ENCODE measurements around the gene GSX2. TPM values are rescaled to one million over a fixed set of nuclear protein-coding genes. Genes with fewer than 3 reads are reported as not detected.
A peak's percentile ranks its signal among the peaks of the same experiment; 100 is the strongest.
"Not testable (repeated sequence)": the region's sequence is repeated elsewhere in the genome, so short reads cannot be mapped to it uniquely, and the experiment has no call there.

Gene GSX2
- 14.0 TPM for total RNA-seq (ENCODE audit: insufficient read depth, low replicate concordance)

- no peak for DNase-seq (ENCODE audit: low spot score)
These were observed at the start of gene GSX2 for GRCh38 chr4:54099748-54100574. TSS of gene GSX2 (plus strand) at chr4:54100163. CDS start at chr4:54100345, 182 bp downstream.

DNA sequence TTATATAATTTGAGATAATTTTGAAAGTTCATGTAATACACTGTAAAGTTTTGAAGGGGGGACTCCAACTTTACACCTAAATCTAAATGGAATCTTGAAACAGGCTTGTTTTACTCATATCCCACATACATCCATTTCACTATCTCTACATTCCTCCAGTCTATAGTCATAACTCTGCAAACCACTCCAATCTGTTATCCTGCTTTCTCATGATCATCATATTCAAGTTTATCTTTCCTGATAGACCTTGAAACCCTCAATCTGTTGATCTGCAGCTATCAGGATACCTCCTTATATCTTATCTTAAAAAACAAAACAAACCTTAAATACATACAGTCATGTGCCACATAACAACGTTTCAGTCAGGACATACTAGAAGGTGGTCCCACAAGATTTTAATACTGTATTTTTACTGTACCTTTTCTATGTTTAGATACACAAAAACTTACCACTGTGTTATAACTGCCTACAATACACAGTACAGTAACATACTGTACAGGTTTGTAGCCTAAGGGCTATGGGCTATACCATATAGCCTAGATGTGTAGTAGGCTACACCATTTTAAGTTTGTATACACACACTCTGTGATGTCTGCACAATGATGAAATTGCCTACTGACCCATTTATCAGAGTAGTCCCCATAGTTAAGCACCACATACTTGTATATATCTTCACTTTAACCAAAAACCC, 49.6 kb upstream of the GSX2 start:
- DNase-seq (ENCODE audit: low spot score) = peak; percentile 36

DNA sequence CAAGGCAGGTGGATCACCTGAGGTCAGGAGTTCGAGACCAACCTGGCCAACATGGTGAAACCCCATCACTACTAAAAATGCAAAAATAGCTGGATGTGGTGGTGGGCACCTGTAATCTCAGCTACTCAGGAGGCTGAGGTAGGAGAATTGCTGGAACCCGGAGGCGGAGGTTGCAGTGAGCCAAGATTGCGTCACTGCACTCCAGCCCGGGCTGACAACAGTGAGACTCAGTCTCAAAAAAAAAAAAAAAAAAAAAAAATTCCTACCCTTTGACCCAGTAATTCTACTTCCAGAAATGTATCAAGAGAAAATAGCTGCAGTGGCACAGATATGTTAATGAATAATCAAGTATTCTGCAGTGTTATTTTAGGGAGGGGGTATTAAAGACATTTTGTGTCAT, 46.6 kb upstream of the GSX2 start:
- not testable (repeated sequence) for DNase-seq (ENCODE audit: low spot score)

DNA sequence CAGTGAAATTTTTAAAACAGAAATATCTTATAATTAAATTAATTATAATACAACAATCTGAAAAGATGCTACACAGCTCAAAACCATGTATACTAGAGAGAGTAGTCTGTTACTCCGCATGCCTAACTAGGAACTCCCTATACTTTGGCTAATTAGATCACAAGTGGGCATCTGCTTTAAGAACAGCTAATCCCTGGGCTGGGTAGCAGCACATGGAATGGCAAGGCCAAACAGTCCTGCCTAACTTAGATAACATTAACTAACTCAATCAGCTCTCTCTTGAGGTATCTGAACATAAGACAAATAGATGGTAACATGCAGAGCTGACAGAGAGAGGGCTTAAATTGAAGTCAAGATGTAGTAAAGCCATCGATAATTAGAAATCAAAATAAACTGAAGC, 45.5 kb upstream of the GSX2 start:
- no peak for DNase-seq (ENCODE audit: low spot score)

DNA sequence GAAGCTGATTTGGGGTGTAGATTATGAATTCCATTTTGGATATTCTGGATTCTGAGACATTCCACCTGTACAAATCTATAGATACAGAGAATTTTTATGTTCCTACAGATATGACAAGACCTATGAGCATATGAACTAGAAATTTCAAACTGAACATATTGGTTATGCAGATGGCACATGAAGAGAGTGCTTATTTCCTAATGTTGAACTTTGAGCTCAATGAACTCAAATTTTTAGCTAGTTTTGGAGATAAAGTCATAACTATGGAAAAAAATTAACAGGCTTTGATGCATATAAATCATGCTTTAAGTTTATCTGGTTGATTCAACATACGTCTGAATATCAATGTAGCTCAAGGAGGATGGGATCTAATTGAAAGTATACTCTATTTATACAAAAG, 44.5 kb upstream of the GSX2 start:
- no peak for DNase-seq (ENCODE audit: low spot score)

- DNase-seq (ENCODE audit: low spot score) = no peak
These were observed 43.6 kb upstream of the GSX2 start for GRCh38 chr4:54056360-54056759.

GRCh38 chr4:54058171-54058570, 41.8 kb upstream of the GSX2 start:
- no peak for DNase-seq (ENCODE audit: low spot score)

DNA sequence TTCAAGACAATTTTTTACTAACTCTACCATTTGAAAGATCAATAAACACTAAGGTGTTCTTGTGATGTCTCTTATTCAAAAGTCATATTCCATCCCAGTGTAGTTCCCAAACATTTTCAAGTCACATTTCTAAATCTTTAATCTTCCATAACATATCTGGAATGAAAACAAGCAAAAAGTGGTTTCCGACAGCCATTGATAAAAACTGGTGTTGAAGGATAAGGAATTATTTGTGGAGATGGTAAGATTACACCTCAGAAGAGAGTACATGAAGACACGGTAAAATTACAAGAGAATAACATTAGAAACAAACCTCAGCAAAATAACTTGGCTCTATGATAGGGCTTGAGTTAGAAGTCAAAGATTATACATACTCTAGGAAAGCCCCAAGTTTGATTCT, 39.8 kb upstream of the GSX2 start:
- no peak for DNase-seq (ENCODE audit: low spot score)

DNA sequence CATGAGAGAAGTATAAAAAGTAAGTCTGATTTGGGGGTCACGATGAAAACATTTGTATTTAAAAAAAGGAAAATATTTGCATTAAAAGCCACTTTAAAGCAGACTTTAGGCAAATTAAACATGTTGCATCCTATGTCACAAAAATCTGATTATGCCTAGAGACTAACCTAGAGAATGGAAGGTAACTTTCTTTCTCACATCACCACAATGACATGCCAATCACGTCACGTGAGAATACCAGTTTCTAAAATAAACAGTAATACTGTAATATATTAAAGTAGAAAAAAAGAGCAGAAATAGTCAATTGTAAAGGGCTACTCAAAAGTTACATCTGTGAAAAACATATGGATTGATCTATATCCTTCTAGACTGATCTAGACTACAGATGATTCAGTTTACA, 38.9 kb upstream of the GSX2 start:
- no peak for DNase-seq (ENCODE audit: low spot score)

DNA sequence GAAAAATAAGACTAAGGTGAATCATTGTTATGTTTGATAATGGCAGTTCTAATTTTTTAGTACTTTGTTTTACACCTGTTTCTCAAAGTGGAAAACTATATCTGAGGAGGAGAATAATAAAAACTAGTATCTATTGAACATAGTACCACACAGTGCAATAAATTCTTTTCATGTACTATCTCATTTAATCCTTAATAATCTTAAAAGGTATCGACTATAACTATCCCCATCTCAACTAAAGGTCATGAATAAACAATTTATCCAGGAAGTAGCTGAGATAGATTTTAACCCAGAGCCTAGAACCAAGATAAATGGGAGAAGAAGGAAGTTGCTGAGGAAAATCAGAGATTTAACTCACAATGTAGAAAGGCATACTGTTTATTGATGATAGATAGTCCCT, 38.1 kb upstream of the GSX2 start:
- no peak for DNase-seq (ENCODE audit: low spot score)

- DNase-seq (ENCODE audit: low spot score) = no peak
These were observed 37.6 kb upstream of the GSX2 start for GRCh38 chr4:54062392-54062791.

DNA sequence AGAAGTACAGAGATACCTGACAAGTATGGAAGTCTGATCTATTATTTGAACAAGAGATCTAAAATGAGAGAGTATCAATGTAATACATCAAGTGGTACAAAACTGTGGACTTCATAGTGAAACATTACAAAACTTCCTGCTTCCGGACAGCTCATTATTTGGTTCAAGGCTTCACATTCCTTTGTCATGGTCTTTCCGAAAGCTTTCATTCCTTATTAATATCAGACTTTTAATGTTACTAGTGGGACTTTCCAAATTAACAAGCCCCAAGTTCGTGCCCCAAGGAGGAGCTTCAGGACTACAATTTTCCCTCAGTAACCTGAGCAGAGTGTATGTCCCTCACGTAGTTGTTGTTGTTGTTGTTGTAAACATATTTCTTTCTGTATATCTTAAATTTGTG, 36.7 kb upstream of the GSX2 start:
- DNase-seq (ENCODE audit: low spot score) = peak; percentile 36

GRCh38 chr4:54063737-54064316, 36.1 kb upstream of the GSX2 start:
- peak; percentile 55 for DNase-seq (ENCODE audit: low spot score)

GRCh38 chr4:54064317-54065111, 35.4 kb upstream of the GSX2 start, which contains the start of gene CHIC2:
TSS of gene CHIC2 (minus strand) at chr4:54064605. CDS start at chr4:54064300, 305 bp downstream.
- DNase-seq (ENCODE audit: low spot score) = peak; percentile 96

GRCh38 chr4:54065282-54066087, 34.5 kb upstream of the GSX2 start:
- DNase-seq (ENCODE audit: low spot score) = no peak

DNA sequence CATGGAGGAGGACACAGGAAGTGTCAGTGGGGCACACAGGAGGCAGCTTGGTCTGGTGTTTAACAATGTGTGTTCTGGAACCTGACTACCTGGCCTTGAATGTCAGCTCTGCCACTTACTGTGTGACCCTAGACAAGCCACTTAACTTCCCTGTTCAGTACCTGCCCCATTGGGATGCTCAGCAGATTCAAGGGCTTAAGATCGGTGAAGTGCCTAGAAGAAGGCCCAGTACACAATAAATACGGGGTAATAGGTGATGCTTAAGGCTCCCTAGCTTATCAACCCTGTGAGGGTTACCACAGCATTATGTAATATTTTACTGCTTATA, 33.9 kb upstream of the GSX2 start:
- no peak for DNase-seq (ENCODE audit: low spot score)

- DNase-seq (ENCODE audit: low spot score) = no peak
These were observed 33.2 kb upstream of the GSX2 start for GRCh38 chr4:54066718-54067129.

- DNase-seq (ENCODE audit: low spot score) = peak; percentile 46
These were observed 32.8 kb upstream of the GSX2 start for GRCh38 chr4:54067166-54067565.

DNA sequence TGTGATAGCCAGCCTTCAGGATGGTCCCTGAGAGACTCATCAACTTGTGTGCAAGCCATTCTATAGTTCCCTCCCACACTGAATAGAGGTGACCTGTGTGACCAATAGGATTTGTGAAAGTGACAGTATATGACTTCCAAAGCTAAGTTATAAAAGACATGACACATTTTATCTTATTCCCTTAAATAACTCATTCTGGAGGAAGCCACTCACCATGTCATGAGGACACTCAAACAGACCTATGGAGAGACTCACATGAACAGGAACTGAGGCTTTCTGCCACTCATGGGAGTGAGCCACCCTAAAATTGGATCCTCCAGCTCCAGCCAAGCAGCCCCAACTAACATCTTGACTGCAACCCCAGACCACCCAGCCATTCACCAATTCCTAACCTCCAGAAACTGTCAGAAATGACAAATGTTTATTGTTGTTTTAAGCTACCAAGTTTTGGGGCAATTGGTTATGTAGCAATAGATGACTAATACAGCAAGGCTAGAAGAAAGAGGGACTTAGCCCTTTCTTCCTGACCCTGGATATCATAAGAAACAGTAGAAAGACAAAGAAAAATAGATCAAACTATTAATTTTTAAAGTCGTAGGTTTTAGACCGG, 26.6 kb upstream of the GSX2 start:
- DNase-seq (ENCODE audit: low spot score) = no peak

DNA sequence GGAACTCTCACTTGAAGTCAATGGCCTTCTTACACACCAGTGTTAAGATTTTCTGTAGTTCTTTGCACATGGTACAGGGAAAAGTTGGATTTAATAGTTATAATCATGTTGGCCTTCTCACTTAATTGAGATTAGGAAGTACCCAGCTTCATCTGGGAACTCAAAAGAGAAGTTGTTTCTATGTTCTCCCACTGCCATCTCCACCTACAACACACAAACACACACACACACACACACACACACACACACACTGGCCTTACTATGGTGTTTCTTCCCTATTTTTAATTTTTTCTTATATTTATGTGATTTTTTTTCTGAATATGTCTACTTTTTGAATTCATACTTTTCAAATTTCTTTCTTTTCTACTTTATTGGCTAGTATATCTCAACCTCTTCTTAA, 25.6 kb upstream of the GSX2 start:
- DNase-seq (ENCODE audit: low spot score) = no peak

- DNase-seq (ENCODE audit: low spot score) = no peak
These were observed 23.3 kb upstream of the GSX2 start for GRCh38 chr4:54076673-54077072.

Measured in umbilical cord (tissue), 2 donors.